GM20000 (cell line): ENCODE data around the gene NKD1.
"Not testable (repeated sequence)": the region's sequence is repeated elsewhere in the genome, so short reads cannot be mapped to it uniquely, and the experiment has no call there.

ENCODE experiments used
- DNase-seq: peaks from one replicate; pipeline ENCODE4 v3.0.0; 2012; ENCODE audit warnings: low spot score
- TF ChIP-seq, protein P1 (sequence below): IDR thresholded peaks from 2 replicates; pipeline ENCODE4 v1.5.1; 2012; ENCODE audit warnings: mild to moderate bottlenecking, control low read depth; ENCODE audit errors: extremely low read depth, missing control alignments

NKD1 gene

DNA sequence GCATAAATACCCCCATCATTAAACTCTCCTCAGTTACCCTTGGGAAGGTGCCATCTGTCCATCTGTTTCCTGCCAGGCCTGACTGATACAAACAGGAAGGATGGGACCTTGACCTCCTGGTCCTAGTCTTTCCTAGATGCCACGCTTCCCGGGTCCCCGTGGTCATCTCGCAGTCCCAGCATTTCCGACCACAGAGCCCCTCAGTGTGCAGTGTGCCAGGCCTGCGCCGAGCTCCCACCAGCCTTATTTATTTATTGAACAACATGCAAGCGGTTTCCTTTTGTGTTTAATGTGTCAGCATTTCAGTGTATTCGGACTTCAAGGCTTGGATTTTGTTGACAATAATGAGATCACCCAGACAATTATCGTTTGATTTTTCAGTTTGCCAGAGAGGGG is 45.6 kb upstream of the NKD1 start:
- DNase-seq, result no peak
- TF ChIP-seq, protein P1, sequence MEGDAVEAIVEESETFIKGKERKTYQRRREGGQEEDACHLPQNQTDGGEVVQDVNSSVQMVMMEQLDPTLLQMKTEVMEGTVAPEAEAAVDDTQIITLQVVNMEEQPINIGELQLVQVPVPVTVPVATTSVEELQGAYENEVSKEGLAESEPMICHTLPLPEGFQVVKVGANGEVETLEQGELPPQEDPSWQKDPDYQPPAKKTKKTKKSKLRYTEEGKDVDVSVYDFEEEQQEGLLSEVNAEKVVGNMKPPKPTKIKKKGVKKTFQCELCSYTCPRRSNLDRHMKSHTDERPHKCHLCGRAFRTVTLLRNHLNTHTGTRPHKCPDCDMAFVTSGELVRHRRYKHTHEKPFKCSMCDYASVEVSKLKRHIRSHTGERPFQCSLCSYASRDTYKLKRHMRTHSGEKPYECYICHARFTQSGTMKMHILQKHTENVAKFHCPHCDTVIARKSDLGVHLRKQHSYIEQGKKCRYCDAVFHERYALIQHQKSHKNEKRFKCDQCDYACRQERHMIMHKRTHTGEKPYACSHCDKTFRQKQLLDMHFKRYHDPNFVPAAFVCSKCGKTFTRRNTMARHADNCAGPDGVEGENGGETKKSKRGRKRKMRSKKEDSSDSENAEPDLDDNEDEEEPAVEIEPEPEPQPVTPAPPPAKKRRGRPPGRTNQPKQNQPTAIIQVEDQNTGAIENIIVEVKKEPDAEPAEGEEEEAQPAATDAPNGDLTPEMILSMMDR, result no peak

DNA sequence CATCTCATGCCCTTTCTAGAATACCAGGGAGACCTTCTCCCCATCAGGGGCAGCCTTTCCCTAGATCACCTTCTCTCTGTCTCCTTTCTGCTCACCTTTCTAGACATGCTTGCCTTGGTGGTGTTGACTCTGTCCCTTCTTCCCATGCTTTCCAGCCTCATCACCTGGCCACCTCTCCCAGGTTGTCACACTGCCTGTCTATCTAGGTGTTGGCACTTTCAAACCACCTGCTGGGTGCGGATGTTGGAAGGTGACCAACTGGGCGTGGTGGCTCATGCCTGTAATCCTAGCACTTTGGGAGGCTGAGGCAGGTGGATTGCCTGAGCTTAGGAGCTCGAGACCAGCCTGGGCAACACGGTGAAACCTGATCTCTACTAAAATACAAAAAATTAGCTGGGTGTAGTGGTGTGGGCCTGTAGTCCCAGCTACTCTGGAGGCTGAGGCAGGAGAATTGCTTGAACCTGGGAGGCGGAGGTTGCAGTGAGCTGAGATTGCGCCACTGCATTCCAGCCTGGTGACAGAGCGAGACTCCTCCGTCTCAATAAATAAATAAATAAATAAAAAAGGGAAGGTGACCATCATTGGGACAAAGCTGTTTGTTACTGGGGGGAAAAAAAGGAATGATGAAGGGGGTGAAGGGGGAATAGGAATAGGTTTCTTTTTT is 44.2 kb upstream of the NKD1 start:
- not testable (repeated sequence) for DNase-seq

DNA sequence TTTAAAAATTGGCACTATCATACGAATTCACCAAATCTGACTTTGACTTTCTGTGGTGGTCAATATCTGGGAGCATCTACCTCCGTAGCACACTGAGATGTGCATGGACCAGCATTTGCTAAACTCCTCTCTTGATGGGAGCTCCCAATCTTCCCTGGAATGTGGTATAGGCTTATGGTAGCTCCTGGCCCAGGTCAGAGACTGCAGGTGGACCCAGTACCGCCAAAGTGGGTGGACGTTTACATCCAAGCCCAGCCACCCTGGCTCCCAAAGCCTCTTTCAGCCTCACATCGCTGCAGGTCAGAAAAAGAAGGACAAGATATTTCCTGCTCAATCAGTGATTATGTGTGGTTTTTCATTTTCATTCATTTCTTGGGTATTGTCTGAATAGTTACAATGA is 43.1 kb upstream of the NKD1 start:
- TF ChIP-seq, protein P1, result no peak
- DNase-seq, result no peak

DNA sequence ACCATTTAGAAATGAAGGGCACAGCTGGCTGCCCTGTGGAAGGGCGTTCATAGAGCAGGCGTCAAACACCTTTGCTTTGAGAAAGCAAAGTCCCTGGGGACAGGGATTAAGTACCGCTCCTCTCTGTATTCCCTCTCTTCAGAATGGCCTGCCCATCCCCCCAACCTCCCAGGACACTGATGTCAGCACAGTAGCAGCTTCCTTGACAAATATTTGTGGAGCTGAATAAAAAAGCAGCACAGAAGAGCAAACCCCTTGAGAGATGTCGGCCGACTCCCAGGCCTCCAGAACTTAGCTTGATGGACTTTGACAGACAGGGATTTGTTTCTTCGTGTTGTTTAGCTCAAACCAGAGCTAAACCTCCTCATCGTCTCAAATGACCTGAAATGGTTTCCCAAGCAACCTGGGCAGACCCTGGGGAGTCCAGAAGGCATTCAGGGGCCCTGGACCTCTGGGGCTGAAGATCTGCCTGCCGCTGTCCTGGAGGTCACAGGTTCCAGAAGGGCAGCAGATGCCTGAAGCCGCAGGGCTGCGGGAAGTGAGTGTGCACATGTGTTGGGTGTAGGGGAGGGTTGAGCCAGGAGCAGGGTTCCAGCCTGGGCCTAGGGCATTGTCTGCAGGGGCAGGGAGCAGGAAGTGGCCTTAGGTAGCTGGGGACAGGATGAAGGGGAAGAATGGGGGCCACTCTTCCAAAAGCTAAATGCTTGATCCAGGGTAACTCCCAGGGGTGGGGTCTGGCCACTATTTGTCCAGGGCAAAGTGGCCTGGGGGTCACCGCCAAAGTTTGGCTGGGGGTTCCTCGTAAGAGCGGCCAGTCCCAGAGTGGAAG is 42.3 kb upstream of the NKD1 start:
- no peak for DNase-seq
- TF ChIP-seq, protein P1, result no peak

DNA sequence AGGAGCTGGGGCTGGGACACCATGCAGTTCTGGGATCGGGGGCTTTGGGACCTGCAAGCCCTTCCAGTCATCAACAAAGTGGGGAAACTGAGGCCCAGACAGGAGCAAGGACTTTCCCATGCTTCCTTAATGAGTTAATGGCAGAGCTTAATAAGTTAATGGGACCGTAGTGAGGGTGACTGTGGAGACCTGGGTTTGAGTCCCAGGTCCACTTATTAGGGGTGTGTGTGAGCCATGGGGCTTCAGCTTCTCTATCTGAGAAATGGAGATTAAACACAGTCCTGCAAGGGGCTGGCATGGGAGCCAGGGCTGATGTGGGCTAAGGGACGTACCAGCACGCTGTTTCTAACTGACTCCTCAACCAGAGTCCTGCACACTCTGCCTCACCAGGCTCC is 41.7 kb upstream of the NKD1 start:
- no peak for DNase-seq
- TF ChIP-seq, protein P1, result no peak

DNA sequence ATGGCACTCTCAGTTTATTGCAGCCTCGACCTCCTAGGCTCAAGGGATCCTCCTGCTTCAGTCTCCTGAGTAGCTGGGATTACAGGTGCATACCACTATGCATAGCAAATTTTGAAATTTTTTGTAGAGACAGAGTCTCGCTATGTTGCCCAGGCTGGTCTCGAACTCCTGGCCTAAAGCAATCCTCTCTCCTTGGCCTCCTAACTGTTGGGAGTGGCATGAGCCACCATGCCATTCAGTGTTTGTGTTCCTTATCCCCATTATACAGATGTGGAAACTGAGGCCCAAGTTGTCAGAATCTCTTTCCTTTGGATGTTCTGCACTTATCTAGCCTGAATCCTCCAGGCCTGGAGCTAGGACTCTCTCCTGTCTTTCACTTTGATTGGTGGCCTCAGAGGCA is 40.8 kb upstream of the NKD1 start:
- no peak for DNase-seq
- TF ChIP-seq, protein P1, result no peak

DNA sequence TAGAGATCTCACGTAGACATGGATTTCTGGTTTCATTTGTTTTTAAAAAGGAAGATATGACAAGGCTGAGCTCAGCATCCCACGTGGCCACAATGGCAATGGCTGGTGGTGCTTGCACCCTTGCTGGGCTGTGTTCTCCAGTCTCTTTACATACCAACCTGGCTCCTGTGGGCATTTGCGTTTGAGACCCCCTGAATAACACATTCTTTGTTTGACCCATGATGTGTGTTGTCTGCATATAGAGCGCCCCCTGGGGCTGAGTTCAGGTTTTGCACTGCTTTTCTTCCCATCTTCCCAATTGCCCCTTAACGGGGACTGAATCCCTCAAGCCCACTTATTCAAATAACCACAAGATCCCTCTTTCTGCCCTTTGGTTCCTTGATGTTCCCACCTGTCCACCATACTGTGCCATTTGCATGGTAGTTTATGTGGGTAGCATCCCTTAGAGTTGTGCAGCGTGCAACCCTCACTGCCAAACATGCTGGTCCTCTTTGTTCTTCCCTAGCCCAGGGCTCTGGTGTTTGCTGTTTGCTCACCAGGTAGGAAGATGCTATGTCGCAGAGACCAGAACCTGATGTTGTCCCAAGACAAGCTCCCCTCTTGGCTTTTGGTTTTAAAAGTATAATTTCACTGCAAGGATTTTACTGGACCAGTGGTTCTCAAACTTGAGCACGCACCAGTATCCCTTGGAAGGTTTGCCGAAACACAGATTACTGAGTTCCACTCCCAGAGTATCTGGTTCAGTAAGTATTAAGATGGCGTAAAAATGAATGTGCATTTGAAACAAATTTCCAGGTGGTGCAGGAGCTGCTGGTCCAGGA is 38.5 kb upstream of the NKD1 start:
- peak; percentile 45 for DNase-seq
- TF ChIP-seq, protein P1, result peak; percentile 81
